Transverse colon (tissue), 4 donors: ENCODE data around the gene FRAS1. TPM values are rescaled to one million over a fixed set of nuclear protein-coding genes. Genes with fewer than 3 reads are reported as not detected.

Source experiments
- DNase-seq: peaks from one replicate; pipeline ENCODE4 v3.0.0-alpha.2; 2019
- H3K27ac ChIP-seq, 4 donors: fragments of 200-600 bp; sonication (generic); 2 replicates each; pipeline ENCODE4 v1.5.1; 2016 to 2018; ENCODE audit warnings: inconsistent platforms in 4 of 4
- H3K27me3 ChIP-seq: fragments of 200-600 bp; sonication (generic); 2 replicates; pipeline ENCODE4 v1.5.1; 2017; ENCODE audit warnings: inconsistent platforms
- H3K36me3 ChIP-seq, 4 donors: fragments of 200-600 bp; sonication (generic); 2 replicates each; pipeline ENCODE4 v1.5.1; 2017 to 2019; ENCODE audit warnings: inconsistent platforms in 4 of 4
- H3K4me1 ChIP-seq, 4 donors: fragments of 200-600 bp; sonication (generic); 2 replicates each; pipeline ENCODE4 v1.5.1; 2017 to 2020; ENCODE audit warnings: inconsistent platforms in 4 of 4
- H3K4me3 ChIP-seq, 4 donors: fragments of 200-600 bp; sonication (generic); 1 replicate in 1 of 4; 2 replicates in 3 of 4; pipeline versions ENCODE4 v1.5.1 to v1.6.1; 2017 to 2019; ENCODE audit warnings: inconsistent platforms in 4 of 4
- H3K9me3 ChIP-seq, 2 donors: fragments of 200-600 bp; sonication (generic); 2 replicates each; pipeline ENCODE4 v1.5.1; 2017 to 2019; ENCODE audit warnings: inconsistent platforms in 2 of 2
- EP300 ChIP-seq: sonication (generic); formaldehyde crosslinking; IDR thresholded peaks from one replicate; pipeline ENCODE4 v1.6.1; 2017; ENCODE audit warnings: antibody characterized with exemption, low read depth
- POLR2A ChIP-seq: fragments of 450-650 bp; IDR thresholded peaks from one replicate; pipeline ENCODE4 v1.6.1; 2016; ENCODE audit warnings: antibody characterized with exemption, mild to moderate bottlenecking, moderate library complexity
- POLR2AphosphoS5 ChIP-seq, 3 donors: sonication (generic); formaldehyde crosslinking; IDR thresholded peaks; one replicate each; pipeline ENCODE4 v1.6.1; 2016; ENCODE audit warnings: antibody characterized with exemption in 3 of 3
- WGBS, 2 donors: methylation state at CpG; one replicate each; pipeline ENCODE4 v1.1.5; 2018; ENCODE audit warnings: low coverage in 1 of 2; 5-methylcytosine and 5-hydroxymethylcytosine counted together
- in situ Hi-C, 4 donors: fragments of 200-750 bp; cut with MboI; loops; one replicate each; pipeline versions ENCODE4 v1.15.0 to v1.15.1; 2017; ENCODE audit warnings: low sequenced_read_pairs in 3 of 4, low pct_ligation_motif_present in 1 of 4, low pct_unique_long_range_greater_than_20kb in 1 of 4
- intact Hi-C: fragments of 100-400 bp; cut with DNase I; formaldehyde crosslinking; loops from one replicate; pipeline ENCODE4 v1.15.1; 2023; ENCODE audit warnings: low total_unique reads
- total RNA-seq, 4 donors: library from RNA; depleted of rRNA; stranded (reverse); fragments of >200 nt; gene quantifications; one replicate each; pipeline ENCODE4 v1.1.0, GENCODE V29; 2016
- TF ChIP-seq, protein P1 (sequence below), 5 experiments: fragments of 200-600 bp in 3 of 5; fragments of 450-650 bp in 2 of 5; sonication (generic) in 3 of 5; IDR thresholded peaks; 1 replicate in 2 of 5; 2 replicates in 3 of 5; pipeline ENCODE4 v1.5.1; 2016 to 2017; ENCODE audit warnings: antibody characterized with exemption in 5 of 5, inconsistent platforms in 3 of 5, mild to moderate bottlenecking in 2 of 5, moderate library complexity in 1 of 5

The FRAS1 gene
- total RNA-seq, 4 donors from 2014 or later = 1.8 to 9.7 (median 3.1) TPM

DNA sequence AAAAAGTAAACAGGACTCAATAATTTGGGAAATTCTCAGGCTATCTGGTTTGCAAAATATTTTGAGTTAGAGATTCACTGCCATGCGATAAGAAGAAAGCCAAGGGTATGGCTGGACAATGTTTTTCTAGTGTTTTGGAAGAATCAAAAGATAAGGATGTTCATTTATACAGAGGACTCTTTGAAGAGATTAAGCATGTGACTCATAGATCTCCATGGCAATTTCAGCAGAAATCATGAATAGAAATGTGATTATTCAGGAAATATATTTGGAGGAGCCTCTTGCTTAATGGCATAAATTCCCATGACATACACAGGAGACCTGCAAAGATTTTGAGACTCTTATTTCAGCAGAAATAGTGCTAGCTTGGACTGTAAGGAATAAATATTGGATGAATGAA lies 16.7 kb upstream of the FRAS1 start:
- Histone ChIP-seq H3K27me3 (no peaks in the 10 kb centered on the region), H3K4me3 (no peak overlapping the region), H3K4me1 (no peaks in the 10 kb centered on the region), H3K27ac (no peak overlapping the region), H3K36me3 (no peaks in the 10 kb centered on the region), H3K9me3 (no peaks in the 10 kb centered on the region)
- in situ Hi-C loops = no loop called here
- WGBS, 2 donors = 91 to 100% methylated on average over 1 of the region's 1 CpG
- intact Hi-C loops = no loop called here
- TF ChIP-seq POLR2A = no peak
- TF ChIP-seq, protein P1, sequence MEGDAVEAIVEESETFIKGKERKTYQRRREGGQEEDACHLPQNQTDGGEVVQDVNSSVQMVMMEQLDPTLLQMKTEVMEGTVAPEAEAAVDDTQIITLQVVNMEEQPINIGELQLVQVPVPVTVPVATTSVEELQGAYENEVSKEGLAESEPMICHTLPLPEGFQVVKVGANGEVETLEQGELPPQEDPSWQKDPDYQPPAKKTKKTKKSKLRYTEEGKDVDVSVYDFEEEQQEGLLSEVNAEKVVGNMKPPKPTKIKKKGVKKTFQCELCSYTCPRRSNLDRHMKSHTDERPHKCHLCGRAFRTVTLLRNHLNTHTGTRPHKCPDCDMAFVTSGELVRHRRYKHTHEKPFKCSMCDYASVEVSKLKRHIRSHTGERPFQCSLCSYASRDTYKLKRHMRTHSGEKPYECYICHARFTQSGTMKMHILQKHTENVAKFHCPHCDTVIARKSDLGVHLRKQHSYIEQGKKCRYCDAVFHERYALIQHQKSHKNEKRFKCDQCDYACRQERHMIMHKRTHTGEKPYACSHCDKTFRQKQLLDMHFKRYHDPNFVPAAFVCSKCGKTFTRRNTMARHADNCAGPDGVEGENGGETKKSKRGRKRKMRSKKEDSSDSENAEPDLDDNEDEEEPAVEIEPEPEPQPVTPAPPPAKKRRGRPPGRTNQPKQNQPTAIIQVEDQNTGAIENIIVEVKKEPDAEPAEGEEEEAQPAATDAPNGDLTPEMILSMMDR (IDR thresholded peaks at IDR 0.05) = no peak
- TF ChIP-seq EP300 = no peak
- TF ChIP-seq POLR2AphosphoS5 (IDR thresholded peaks at IDR 0.05) = no peak
- DNase-seq = no peak

DNA sequence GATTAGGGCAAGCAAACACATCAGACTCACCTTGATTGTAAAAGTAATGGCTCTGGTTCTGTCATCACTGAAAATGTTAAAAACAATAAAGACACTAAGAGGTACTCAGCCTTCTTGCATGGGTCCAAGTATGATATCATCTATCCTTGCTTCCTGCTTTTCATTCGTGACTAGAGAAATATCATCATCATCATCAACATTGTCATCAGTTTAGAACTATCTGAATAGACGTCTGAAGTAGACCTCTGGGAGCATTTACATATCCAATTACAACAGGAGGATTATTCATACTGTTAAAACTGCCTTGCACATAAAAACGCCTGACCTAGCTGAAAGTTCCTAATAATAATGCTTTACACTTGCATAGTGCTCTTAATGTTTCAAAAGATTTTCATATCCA lies 9.8 kb upstream of the FRAS1 start:
- no peak for DNase-seq
- Histone ChIP-seq H3K4me3 (no peak overlapping the region), H3K36me3 (no peaks in the 10 kb centered on the region), H3K4me1 (no peaks in the 10 kb centered on the region), H3K27ac (no peak overlapping the region), H3K9me3 (no peaks in the 10 kb centered on the region), H3K27me3 (no peaks in the 10 kb centered on the region)
- in situ Hi-C loops (no loop called here), intact Hi-C loops (no loop called here)
- TF ChIP-seq POLR2AphosphoS5 (IDR thresholded peaks at IDR 0.05) = no peak
- TF ChIP-seq EP300 = no peak
- no peak for TF ChIP-seq POLR2A
- TF ChIP-seq, protein P1 (IDR thresholded peaks at IDR 0.05) = no peak
- 77 to 79% methylated on average over 2 to 3 of the region's 3 CpGs for WGBS, 2 donors

DNA sequence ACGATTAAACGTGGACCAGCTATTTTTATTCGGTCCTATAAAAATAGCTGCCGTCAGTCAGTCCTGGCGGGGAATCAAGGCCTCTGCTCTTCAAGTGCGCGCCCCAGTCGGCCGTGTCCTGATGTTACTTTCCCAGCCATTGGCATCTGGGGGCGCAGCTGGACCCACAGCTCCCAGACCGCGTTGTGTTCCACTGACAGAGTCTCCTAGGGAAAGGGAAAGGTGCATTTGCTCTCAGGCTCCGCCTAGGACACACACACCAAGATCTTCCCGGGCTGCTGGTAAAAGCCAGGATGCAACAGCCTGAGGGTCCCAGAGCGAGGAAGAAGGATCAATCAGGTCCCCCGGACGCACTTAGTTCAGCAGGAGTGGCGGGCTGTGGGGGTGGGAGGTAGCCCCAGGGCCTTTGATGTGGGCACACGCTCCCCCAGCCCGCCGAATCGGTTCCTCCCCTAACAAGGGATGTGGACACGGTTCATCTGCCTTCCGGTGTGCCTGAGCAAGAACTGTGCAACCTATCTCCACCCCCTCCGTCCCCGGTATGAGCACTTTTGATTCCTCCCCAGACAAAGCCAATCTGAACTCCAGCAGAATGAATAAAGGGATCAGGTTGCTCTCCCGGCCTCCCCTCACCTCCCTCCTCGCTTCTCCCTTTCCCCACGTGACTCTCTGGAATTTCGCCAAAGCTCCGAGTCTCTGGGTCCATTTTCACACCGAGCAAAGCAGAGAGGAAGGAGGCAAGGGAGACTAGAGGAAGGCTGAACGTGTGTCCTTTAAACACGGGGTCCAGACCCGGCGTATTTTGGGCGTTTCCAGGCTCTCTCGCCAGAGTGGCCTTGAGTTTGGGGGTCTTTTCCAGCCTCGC lies 626 bp upstream of the FRAS1 start:
- DNase-seq = peak; percentile 73
- intact Hi-C loops (no loop called here), in situ Hi-C loops (loop anchor here in 1 of 4 donors (25.0 kb wide), 1 partner anchor 806 kb away; no protein-coding TSS in a partner anchor)
- Histone ChIP-seq H3K27ac (peak overlapping the region; percentile 63 to 81 (median 70)), H3K36me3 (no peaks in the 10 kb centered on the region), H3K9me3 (no peaks in the 10 kb centered on the region), H3K27me3 (peaks cover 33% of the 10 kb centered on the region), H3K4me1 (peaks cover 0 to 33% (median 25%) of the 10 kb centered on the region in 4 donors), H3K4me3 (peak overlapping the region; percentile 44 to 63 (median 54))
- TF ChIP-seq POLR2AphosphoS5 (IDR thresholded peaks at IDR 0.05) (no peak), POLR2A (no peak), EP300 (no peak)
- TF ChIP-seq, protein P1 (IDR thresholded peaks at IDR 0.05) = no peak
- WGBS, 2 donors = 0 to 4% methylated on average over 2 to 39 of the region's 39 CpGs

DNA sequence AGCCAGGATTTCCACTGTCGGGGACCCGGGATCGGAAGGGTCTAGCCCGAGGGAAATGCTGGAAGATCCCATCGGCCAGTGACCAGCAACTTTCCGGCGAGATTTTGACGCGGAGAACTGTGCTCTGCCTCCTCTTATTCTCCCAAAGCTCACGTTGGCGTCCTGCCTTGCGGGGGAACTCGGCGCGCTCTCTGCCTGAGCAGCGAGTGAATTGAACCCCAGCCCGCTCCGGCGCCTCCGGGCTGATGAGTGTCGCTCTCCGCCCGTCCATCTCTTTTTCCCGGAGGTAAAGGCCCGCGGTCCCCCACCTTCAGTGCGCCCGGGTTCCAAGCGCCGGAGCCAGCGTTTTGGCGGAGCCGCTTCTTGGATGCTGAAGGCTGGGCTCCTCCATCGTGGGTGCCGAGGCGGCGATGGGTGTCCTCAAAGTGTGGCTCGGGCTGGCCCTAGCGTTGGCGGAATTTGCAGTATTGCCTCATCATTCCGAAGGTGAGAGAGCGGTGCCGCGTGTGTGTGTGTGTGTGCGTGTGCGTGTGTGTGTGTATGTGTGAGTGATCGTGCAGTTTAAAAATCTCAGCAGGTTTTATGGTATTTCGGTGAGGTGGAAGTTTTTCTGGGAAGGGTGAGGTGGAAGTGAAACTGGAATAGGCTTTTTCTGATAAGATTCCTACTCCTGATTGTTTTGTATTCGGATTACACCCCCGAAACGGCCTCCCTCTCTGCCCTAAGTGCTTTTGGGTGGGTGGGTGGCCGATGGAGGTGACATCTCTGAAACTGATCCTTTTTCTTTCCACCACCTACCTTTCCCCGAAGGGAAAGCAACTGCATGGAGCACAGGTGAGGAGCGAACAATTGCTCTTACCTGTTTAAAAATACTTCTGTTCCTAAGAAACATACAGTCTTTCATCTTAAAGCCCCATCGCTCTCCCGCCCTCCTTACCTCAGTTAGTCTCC lies 752 bp downstream of the FRAS1 start:
- no peaks in the 10 kb centered on the region for H3K36me3 ChIP-seq
- DNase-seq = peak; percentile 40
- peak overlapping the region; percentile 44 to 63 (median 54) for H3K4me3 ChIP-seq
- peak overlapping the region; percentile 68 to 81 (median 70) for H3K27ac ChIP-seq
- H3K9me3 ChIP-seq = no peaks in the 10 kb centered on the region
- TF ChIP-seq POLR2A = no peak
- no peak for TF ChIP-seq POLR2AphosphoS5 (IDR thresholded peaks at IDR 0.05)
- TF ChIP-seq, protein P1 (IDR thresholded peaks at IDR 0.05) = no peak
- peaks cover 0 to 33% (median 25%) of the 10 kb centered on the region in 4 donors for H3K4me1 ChIP-seq
- 0 to 1% methylated on average over 5 to 29 of the region's 56 CpGs for WGBS, 2 donors
- in situ Hi-C loops = loop anchor here in 1 of 4 donors (25.0 kb wide), 1 partner anchor 804 kb away; no protein-coding TSS in a partner anchor
- intact Hi-C loops = no loop called here
- H3K27me3 ChIP-seq = peaks cover 33% of the 10 kb centered on the region
